ENCODE results near the gene ZNF771. TPM values are rescaled to one million over a fixed set of nuclear protein-coding genes. Genes with fewer than 3 reads are reported as not detected.

Gene ZNF771
- total and polyA plus RNA-seq, 9 of the 15 experiments (the other 6 are each of a cell fraction or from before 2014, with no cell fraction given) = 1.5 to 12.6 (median 4.4) TPM

- in situ Hi-C loops (cut with MboI) = loop anchor here (10.0 kb wide), 1 partner anchor 186 kb away; no protein-coding TSS in a partner anchor
- no peak for FAIRE-seq
Measured at GRCh38 chr16:30438835-30439234, 31.4 kb downstream of the ZNF771 start.

More at GRCh38 chr16:30438835-30439234, 31.4 kb downstream of the ZNF771 start:
- WGBS (ENCODE audit: insufficient coverage, low coverage, missing lambda C conversion rate) = 60% methylated on average over 5 of the region's 5 CpGs
- BruUV-seq (replicated peaks) = no TSS peak
- H3K9me3 ChIP-seq (replicated peaks; ENCODE audit: control insufficient read depth, insufficient read depth, low read depth, low read length) = no peaks in the 10 kb centered on the region
- H3K27ac ChIP-seq (ENCODE audit: extremely low read depth, low read depth, low read length) = no peak overlapping the region
- peaks cover 10% of the 10 kb centered on the region; the same call in 2 of the 3 replicates for H3K36me3 ChIP-seq (ENCODE audit: control insufficient read depth, insufficient read depth, low read length)
- DNase-seq (ENCODE audit: extremely low read depth in 1 of 4, low spot score in 3 of 4) (no peak), ATAC-seq (no peak)
- no peaks in the 10 kb centered on the region for H3K9me1 ChIP-seq (ENCODE audit: control insufficient read depth, insufficient read depth, low read length)
- H3K4me3 ChIP-seq = no peak overlapping the region
- ChIA-PET CTCF (ENCODE audit: low intra/inter-chr PET ratio) (no interaction called here), POLR2A (no interaction called here)
- 0 out of 2 replicates have a peak, but pooled peaks cover 3% of the 10 kb centered on the region for H4K20me1 ChIP-seq (replicated peaks; ENCODE audit: control insufficient read depth, insufficient read depth, low read length)
- H3K27me3 ChIP-seq (ENCODE audit: control insufficient read depth in 2 of 2, insufficient read depth in 2 of 2, low read length in 2 of 2) = no peaks in the 10 kb centered on the region
- peaks cover 10% of the 10 kb centered on the region for H3K79me2 ChIP-seq (ENCODE audit: control insufficient read depth, insufficient read depth, low read length)
- no peak overlapping the region for H3K4me2 ChIP-seq (ENCODE audit: insufficient read depth, low read length)
- no peak for TF ChIP-seq ZNF644 (tag; IDR thresholded peaks at IDR 0.05; ENCODE audit: low read depth)
- TF ChIP-seq GATAD2B (IDR thresholded peaks at IDR 0.05; ENCODE audit: borderline replicate concordance) = no peak
- no peak for TF ChIP-seq RHOXF2B (CRISPR knock-in tag; conservative IDR thresholded peaks at IDR 0.05)
- TF ChIP-seq EHMT2 (IDR thresholded peaks at IDR 0.05) = no peak
- TF ChIP-seq, protein P1, sequence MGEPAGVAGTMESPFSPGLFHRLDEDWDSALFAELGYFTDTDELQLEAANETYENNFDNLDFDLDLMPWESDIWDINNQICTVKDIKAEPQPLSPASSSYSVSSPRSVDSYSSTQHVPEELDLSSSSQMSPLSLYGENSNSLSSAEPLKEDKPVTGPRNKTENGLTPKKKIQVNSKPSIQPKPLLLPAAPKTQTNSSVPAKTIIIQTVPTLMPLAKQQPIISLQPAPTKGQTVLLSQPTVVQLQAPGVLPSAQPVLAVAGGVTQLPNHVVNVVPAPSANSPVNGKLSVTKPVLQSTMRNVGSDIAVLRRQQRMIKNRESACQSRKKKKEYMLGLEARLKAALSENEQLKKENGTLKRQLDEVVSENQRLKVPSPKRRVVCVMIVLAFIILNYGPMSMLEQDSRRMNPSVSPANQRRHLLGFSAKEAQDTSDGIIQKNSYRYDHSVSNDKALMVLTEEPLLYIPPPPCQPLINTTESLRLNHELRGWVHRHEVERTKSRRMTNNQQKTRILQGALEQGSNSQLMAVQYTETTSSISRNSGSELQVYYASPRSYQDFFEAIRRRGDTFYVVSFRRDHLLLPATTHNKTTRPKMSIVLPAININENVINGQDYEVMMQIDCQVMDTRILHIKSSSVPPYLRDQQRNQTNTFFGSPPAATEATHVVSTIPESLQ (CRISPR knock-in tag; IDR thresholded peaks at IDR 0.05) = no peak
- TF ChIP-seq CHD4 (IDR thresholded peaks at IDR 0.05; ENCODE audit: insufficient read depth, insufficient replicate concordance, low read depth, low read length, poor library complexity, severe bottlenecking) = no peak
- no peak for TF ChIP-seq NCOA1 (IDR thresholded peaks at IDR 0.05; ENCODE audit: low read depth)
- no peak for TF ChIP-seq ELF2 (CRISPR knock-in tag; IDR thresholded peaks at IDR 0.05)
- no peak for TF ChIP-seq ZNF830 (CRISPR knock-in tag; IDR thresholded peaks at IDR 0.05)
- TF ChIP-seq CBX3 (IDR thresholded peaks at IDR 0.05; ENCODE audit: borderline replicate concordance in 1 of 2, low read length in 2 of 2) = no peak
- no peak for TF ChIP-seq ZNF518B (CRISPR knock-in tag; IDR thresholded peaks at IDR 0.05)
- TF ChIP-seq MCM7 (IDR thresholded peaks at IDR 0.05) = no peak
- TF ChIP-seq SNAPC5 (CRISPR knock-in tag; IDR thresholded peaks at IDR 0.05) = no peak
- TF ChIP-seq ZNF354B (CRISPR knock-in tag; IDR thresholded peaks at IDR 0.05) = no peak
- no peak for TF ChIP-seq PRMT5 (CRISPR knock-in tag; IDR thresholded peaks at IDR 0.05)
- TF ChIP-seq NR2F6 (CRISPR knock-in tag; IDR thresholded peaks at IDR 0.05) = no peak
- no peak for TF ChIP-seq CTBP1 (IDR thresholded peaks at IDR 0.05; ENCODE audit: borderline replicate concordance)
- TF ChIP-seq ATF7 (IDR thresholded peaks at IDR 0.05) = no peak
- TF ChIP-seq MYC (IDR thresholded peaks at IDR 0.05; ENCODE audit: low read depth, low read length) = no peak
- TF ChIP-seq MYC (CRISPR knock-in tag; IDR thresholded peaks at IDR 0.05; ENCODE audit: borderline replicate concordance, low read depth) = no peak
- TF ChIP-seq CEBPB (tag; IDR thresholded peaks at IDR 0.05) = no peak
- H3K9ac ChIP-seq (ENCODE audit: insufficient read depth in 1 of 2, low read depth in 2 of 2, low read length in 2 of 2) = no peak overlapping the region
- intact Hi-C loops (cut with micrococcal nuclease) = no loop called here
- no peak overlapping the region for H2AFZ ChIP-seq (ENCODE audit: low read depth, low read length)
- H3K4me1 ChIP-seq (replicated peaks in 1 of 2; ENCODE audit: control insufficient read depth in 2 of 2, insufficient read depth in 2 of 2, low read length in 2 of 2) = peaks cover 0 to 7% of the 10 kb centered on the region in 2 experiments; a peak in 2 of 5 replicates

Measured in K562 (cell line).